K562 (cell line): ENCODE results near the gene RAD51AP2. TPM values are rescaled to one million over a fixed set of nuclear protein-coding genes. Genes with fewer than 3 reads are reported as not detected.

Experiments
- ATAC-seq: fragments of 200-7000 bp; cut with Tn5 transposase; 3 replicates; pipeline ENCODE4 v1.9.1; 2020; ENCODE audit warnings: moderate library complexity
- BruUV-seq: library from RNA; stranded (reverse); fragments of 400-500 nt; replicated peaks from 2 replicates; lab custom pipeline; 2021; lab: Mats Ljungman, UMichigan
- CTCF ChIA-PET: fragments of 300-600 bp; formaldehyde crosslinking; extraction: SDS; loops from one replicate; lab custom pipeline; 2021; ENCODE audit warnings: low intra/inter-chr PET ratio; lab: Yijun Ruan, JAX
- POLR2A ChIA-PET: fragments of 300-600, 350-650 bp; sonication (Branson Sonifier 250); formaldehyde crosslinking; extraction: SDS; loops from one replicate; lab custom pipeline; 2021; ENCODE audit warnings: antibody characterized with exemption, inconsistent platforms; lab: Yijun Ruan, JAX
- DNase-seq, 4 experiments: peaks; one replicate each; pipeline versions ENCODE4 v3.0.0 to v3.0.0-alpha.2; 2011 to 2018; ENCODE audit warnings: low spot score in 3 of 4, mixed read lengths in 3 of 4; ENCODE audit errors: extremely low read depth in 1 of 4
- FAIRE-seq: peaks from 2 replicates; lab custom pipeline; 2011; peaks lifted over from hg19 to GRCh38; lab: Jason Lieb, UNC
- H2AFZ ChIP-seq: 2 replicates; pipeline ENCODE4 v1.6.0; 2011; ENCODE audit warnings: low read depth, low read length, control low read depth, inconsistent platforms
- H3K27ac ChIP-seq: fragments of 200-600 bp; 3 replicates; pipeline ENCODE4 v1.8.0; 2011; ENCODE audit warnings: low read depth, mild to moderate bottlenecking, control low read depth, inconsistent platforms, low read length, moderate library complexity, mixed read lengths; ENCODE audit errors: extremely low read depth
- H3K27me3 ChIP-seq, 2 experiments: fragments of 300-600 bp in 1 of 2; 2 replicates in 1 of 2; 3 replicates in 1 of 2; pipeline versions ENCODE4 v1.6.0 to v1.8.0; 2011; ENCODE audit warnings: inconsistent platforms in 2 of 2, low read length in 2 of 2, mild to moderate bottlenecking in 1 of 2, mixed read lengths in 1 of 2, moderate library complexity in 1 of 2; ENCODE audit not compliant: control insufficient read depth in 2 of 2, insufficient read depth in 2 of 2
- H3K36me3 ChIP-seq: fragments of 300-600 bp; 3 replicates; pipeline ENCODE4 v1.8.0; 2011; ENCODE audit warnings: mild to moderate bottlenecking, low read length, inconsistent platforms; ENCODE audit not compliant: control insufficient read depth, insufficient read depth
- H3K4me1 ChIP-seq, 2 experiments: fragments of 200-600 bp in 1 of 2; replicated peaks in 1 of 2; 2 replicates in 1 of 2; 3 replicates in 1 of 2; pipeline versions ENCODE4 v1.5.1 to v1.8.0; 2011; ENCODE audit warnings: inconsistent platforms in 2 of 2, low read length in 2 of 2, mild to moderate bottlenecking in 1 of 2, mixed read lengths in 1 of 2, moderate library complexity in 1 of 2; ENCODE audit not compliant: control insufficient read depth in 2 of 2, insufficient read depth in 2 of 2
- H3K4me2 ChIP-seq: 2 replicates; pipeline ENCODE4 v1.6.1; 2011; ENCODE audit warnings: low read length, control low read depth, inconsistent platforms, mixed read lengths; ENCODE audit not compliant: insufficient read depth
- H3K4me3 ChIP-seq: fragments of 200-600 bp; sonication (generic), shearing (Covaris generic); 2 replicates; pipeline ENCODE4 v1.5.1; 2016; ENCODE audit warnings: control low read depth, inconsistent platforms
- H3K79me2 ChIP-seq: fragments of 200-600 bp; 3 replicates; pipeline ENCODE4 v1.8.0; 2011; ENCODE audit warnings: low read length, inconsistent platforms; ENCODE audit not compliant: control insufficient read depth, insufficient read depth
- H3K9ac ChIP-seq, 2 experiments: 2 replicates each; pipeline versions ENCODE4 v1.6.0 to v1.6.1; 2011; ENCODE audit warnings: low read depth in 2 of 2, low read length in 2 of 2, control low read depth in 1 of 2, inconsistent platforms in 1 of 2, mild to moderate bottlenecking in 1 of 2, mixed read lengths in 1 of 2; ENCODE audit not compliant: insufficient read depth in 1 of 2
- H3K9me1 ChIP-seq: one replicate; pipeline ENCODE4 v1.6.0; 2011; ENCODE audit warnings: inconsistent platforms, mild to moderate bottlenecking, low read length, moderate library complexity; ENCODE audit not compliant: control insufficient read depth, insufficient read depth
- H3K9me3 ChIP-seq: replicated peaks from 2 replicates; pipeline ENCODE4 v1.5.1; 2011; ENCODE audit warnings: low read depth, low read length, inconsistent platforms; ENCODE audit not compliant: control insufficient read depth, insufficient read depth
- H4K20me1 ChIP-seq: replicated peaks from 2 replicates; pipeline ENCODE4 v1.6.1; 2011; ENCODE audit warnings: low read length, inconsistent platforms, mixed read lengths; ENCODE audit not compliant: control insufficient read depth, insufficient read depth
- ARNT ChIP-seq, 2 experiments: fragments of 450-650 bp; IDR thresholded peaks; 2 replicates each; pipeline ENCODE4 v1.6.1; 2016; ENCODE audit warnings: mild to moderate bottlenecking in 1 of 2
- GABPB1 ChIP-seq: sonication (generic); formaldehyde crosslinking; IDR thresholded peaks from 2 replicates; pipeline ENCODE4 v1.8.0; 2022; ENCODE audit warnings: mild to moderate bottlenecking, missing genetic modification reagents
- HDAC2 ChIP-seq: fragments of 450-650 bp; IDR thresholded peaks from 2 replicates; pipeline ENCODE4 v1.6.1; 2016; ENCODE audit warnings: mild to moderate bottlenecking
- HMG20A ChIP-seq: fragments of 450-650 bp; formaldehyde crosslinking; conservative IDR thresholded peaks from 2 replicates; pipeline ENCODE4 v1.4.0; 2020; ENCODE audit warnings: mild to moderate bottlenecking, mixed read lengths
- HNRNPH1 ChIP-seq: fragments of 200-400 bp; formaldehyde crosslinking; optimal IDR thresholded peaks from 2 replicates; pipeline ENCODE3; 2017; ENCODE audit warnings: low read depth, mild to moderate bottlenecking, low read length, moderate library complexity
- LEF1 ChIP-seq: fragments of 450-650 bp; IDR thresholded peaks from 2 replicates; pipeline ENCODE4 v1.6.1; 2016; ENCODE audit warnings: mild to moderate bottlenecking
- MAFK ChIP-seq: IDR thresholded peaks from 2 replicates; pipeline ENCODE4 v1.6.1; 2011; ENCODE audit warnings: low read length, improper control_type of control experiment
- NFATC3 ChIP-seq: fragments of 450-650 bp; IDR thresholded peaks from 2 replicates; pipeline ENCODE4 v1.6.1; 2017; ENCODE audit warnings: mild to moderate bottlenecking
- POLR3A ChIP-seq: IDR thresholded peaks from 2 replicates; pipeline ENCODE4 v1.6.1; 2011; ENCODE audit warnings: borderline replicate concordance, mild to moderate bottlenecking, moderate library complexity; ENCODE audit not compliant: insufficient read length, insufficient read depth; ENCODE audit errors: extremely low read depth
- RBBP5 ChIP-seq: fragments of 200-600 bp; sonication (generic); IDR thresholded peaks from 2 replicates; pipeline ENCODE4 v1.6.1; 2012; ENCODE audit warnings: borderline replicate concordance, mild to moderate bottlenecking, low read length, control low read depth, inconsistent platforms; ENCODE audit not compliant: insufficient read depth, poor library complexity, severe bottlenecking
- SFPQ ChIP-seq: fragments of 200-400 bp; formaldehyde crosslinking; IDR thresholded peaks from 2 replicates; pipeline ENCODE4 v1.6.1; 2017; ENCODE audit warnings: mild to moderate bottlenecking, low read depth, low read length, moderate library complexity
- SNAPC5 ChIP-seq: fragments of 250-450 bp; sonication (Bioruptor Pico); IDR thresholded peaks from 2 replicates; pipeline ENCODE4 v1.8.0; 2021; ENCODE audit warnings: moderate library complexity, mild to moderate bottlenecking, inconsistent platforms
- TAF9B ChIP-seq: fragments of 450-650 bp; IDR thresholded peaks from 2 replicates; pipeline ENCODE4 v1.6.1; 2018; ENCODE audit warnings: mild to moderate bottlenecking; ENCODE audit not compliant: partially characterized antibody
- ZNF140 ChIP-seq: fragments of 250-450 bp; sonication (Bioruptor Pico); IDR thresholded peaks from 2 replicates; pipeline ENCODE4 v1.8.0; 2021; ENCODE audit warnings: moderate library complexity, mild to moderate bottlenecking, inconsistent platforms
- ZNF24 ChIP-seq: fragments of 450-650 bp; IDR thresholded peaks from 2 replicates; pipeline ENCODE4 v1.6.1; 2016
- ZNF449 ChIP-seq: fragments of 250-450 bp; sonication (Bioruptor Pico); IDR thresholded peaks from 2 replicates; pipeline ENCODE4 v1.8.0; 2022; ENCODE audit warnings: moderate library complexity, mild to moderate bottlenecking, inconsistent platforms
- ZNF57 ChIP-seq: fragments of 450-650 bp; formaldehyde crosslinking; IDR thresholded peaks from 2 replicates; pipeline ENCODE4 v1.4.0; 2020; ENCODE audit warnings: mild to moderate bottlenecking, moderate library complexity
- WGBS: fragments of 100-300 bp; shearing (Covaris generic); methylation state at CpG from one replicate; pipeline ENCODE4 v1.1.6; 2016; ENCODE audit warnings: low coverage, mixed read lengths; ENCODE audit not compliant: insufficient coverage; ENCODE audit errors: missing lambda C conversion rate; 5-methylcytosine and 5-hydroxymethylcytosine counted together
- in situ Hi-C: fragments of 300-500 bp; cut with MboI; formaldehyde crosslinking; loops from 4 replicates; pipeline ENCODE4 v1.15.0; 2018; ENCODE audit warnings: inconsistent platforms, mixed read lengths
- intact Hi-C: fragments of 100-400 bp; cut with micrococcal nuclease; formaldehyde crosslinking; loops from 2 replicates; pipeline ENCODE4 v1.14.2; 2022
- polyA plus RNA-seq, 8 experiments: library from polyadenylated mRNA; depleted of rRNA in 4 of 8; stranded (reverse) in 5 of 8; unstranded in 3 of 8; fragments of >200 nt; fragmentation: Nextera tagmentation in 2 of 8; fragmentation: Illumina TruSeq in 1 of 8; extraction: Ambion mirVana in 2 of 8; extraction: Trizol in 1 of 8; gene quantifications; 2 replicates each; pipeline versions ENCODE4 v1.2.1 to v1.2.3, GENCODE V29; 2011 to 2014; ENCODE audit warnings: inconsistent platforms in 1 of 8, missing spikeins in 1 of 8
- total RNA-seq, 7 experiments: library from RNA; depleted of rRNA in 6 of 7; stranded (reverse); fragments of >200 nt in 6 of 7; fragmentation: Illumina TruSeq in 2 of 7; extraction: Trizol in 2 of 7; gene quantifications; 2 replicates each; pipeline versions ENCODE4 v1.2.1 to v1.2.3, GENCODE V29; 2011 to 2021; ENCODE audit warnings: low replicate concordance in 1 of 7

The RAD51AP2 gene
- total and polyA plus RNA-seq, 9 of the 15 experiments (the other 6 are each of a cell fraction or from before 2014, with no cell fraction given), result 0.01 to 0.04 (median 0.04) TPM; not detected in 6

GRCh38 chr2:17542471-17542870 lies 24.2 kb upstream of the RAD51AP2 start:
- ChIA-PET POLR2A (no interaction called here), CTCF (no interaction called here)
- no peaks in the 10 kb centered on the region for H3K36me3 ChIP-seq
- no peak overlapping the region for H3K4me3 ChIP-seq
- H3K9me1 ChIP-seq, result no peaks in the 10 kb centered on the region
- ATAC-seq, result no peak
- FAIRE-seq, result no peak
- peaks cover 34 to 39% of the 10 kb centered on the region in 2 experiments for H3K27me3 ChIP-seq
- no peak overlapping the region for H2AFZ ChIP-seq
- intact Hi-C loops (no loop called here), in situ Hi-C loops (no loop called here)
- H4K20me1 ChIP-seq, result no peaks in the 10 kb centered on the region
- no peak overlapping the region for H3K4me2 ChIP-seq
- no TSS peak for BruUV-seq
- no peak overlapping the region for H3K9ac ChIP-seq
- 0% methylated on average over 2 of the region's 2 CpGs for WGBS
- DNase-seq, result no peak
- no peaks in the 10 kb centered on the region for H3K9me3 ChIP-seq
- no peak overlapping the region for H3K27ac ChIP-seq
- TF ChIP-seq SFPQ, result no peak
- TF ChIP-seq LEF1, result no peak
- no peak for TF ChIP-seq POLR3A
- no peak for TF ChIP-seq HMG20A (CRISPR knock-in tag)
- no peak for TF ChIP-seq MAFK
- no peak for TF ChIP-seq NFATC3
- TF ChIP-seq GABPB1, result no peak
- TF ChIP-seq ZNF24, result no peak
- no peak for TF ChIP-seq RBBP5
- no peak for TF ChIP-seq ARNT (IDR thresholded peaks at IDR 0.05)
- no peak for TF ChIP-seq ZNF140 (CRISPR knock-in tag)
- TF ChIP-seq HNRNPH1, result no peak
- no peak for TF ChIP-seq HDAC2
- no peak for TF ChIP-seq ZNF57 (CRISPR knock-in tag)
- TF ChIP-seq ZNF449 (CRISPR knock-in tag), result no peak
- TF ChIP-seq SNAPC5 (CRISPR knock-in tag), result no peak
- TF ChIP-seq TAF9B, result no peak
- peaks cover 0 to 17% of the 10 kb centered on the region in 2 experiments; a peak in 3 of 5 replicates for H3K4me1 ChIP-seq
- H3K79me2 ChIP-seq, result no peaks in the 10 kb centered on the region
